Measurements from ENCODE around the gene DISC1.

DNA sequence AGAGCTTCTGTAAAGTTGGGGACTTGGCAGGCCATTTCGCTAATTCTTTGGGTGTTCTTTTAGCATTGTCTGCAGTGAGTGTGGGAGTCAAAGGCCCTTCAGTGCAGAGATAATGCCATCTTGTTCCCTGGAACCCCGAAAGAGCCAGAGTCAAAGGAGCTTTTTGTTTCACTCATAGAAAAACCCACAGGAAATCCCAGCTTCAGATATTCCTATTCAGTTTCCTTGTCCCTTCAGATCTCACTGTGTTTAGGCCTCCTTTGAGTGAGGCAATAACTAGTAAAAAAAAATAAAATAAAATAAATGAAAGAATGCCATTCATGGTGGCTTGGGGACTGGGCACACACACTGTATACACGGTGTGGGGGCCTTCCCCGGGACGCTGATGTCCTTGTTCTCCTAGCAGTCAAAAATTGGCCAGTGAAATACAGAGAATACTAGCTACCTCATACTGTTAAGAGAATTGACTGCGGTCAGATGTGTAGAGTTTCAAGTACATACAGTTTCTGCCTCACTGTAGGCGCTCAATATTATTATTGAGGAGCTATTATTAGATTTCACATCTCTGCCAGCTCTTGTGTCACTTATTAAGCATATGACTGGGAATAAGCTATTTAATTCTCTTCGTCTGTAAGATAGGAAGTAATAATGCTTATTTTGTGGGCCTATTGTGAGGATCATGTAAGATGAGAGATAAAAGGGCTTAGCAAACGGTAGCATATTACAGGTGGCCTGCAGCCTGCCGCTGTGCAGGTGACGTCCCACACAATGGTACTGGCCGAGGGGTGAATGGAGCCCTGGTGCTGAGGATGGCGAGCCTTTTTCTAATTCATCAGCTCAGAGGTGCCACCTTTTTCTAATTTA is 16.7 kb downstream of the DISC1 start:
- TF ChIP-seq POLR2AphosphoS5 (IDR thresholded peaks at IDR 0.05) = no peak
- TF ChIP-seq CTCF (IDR thresholded peaks at IDR 0.05; ENCODE audit: poor library complexity, severe bottlenecking) = no peak
- TF ChIP-seq, protein P1, sequence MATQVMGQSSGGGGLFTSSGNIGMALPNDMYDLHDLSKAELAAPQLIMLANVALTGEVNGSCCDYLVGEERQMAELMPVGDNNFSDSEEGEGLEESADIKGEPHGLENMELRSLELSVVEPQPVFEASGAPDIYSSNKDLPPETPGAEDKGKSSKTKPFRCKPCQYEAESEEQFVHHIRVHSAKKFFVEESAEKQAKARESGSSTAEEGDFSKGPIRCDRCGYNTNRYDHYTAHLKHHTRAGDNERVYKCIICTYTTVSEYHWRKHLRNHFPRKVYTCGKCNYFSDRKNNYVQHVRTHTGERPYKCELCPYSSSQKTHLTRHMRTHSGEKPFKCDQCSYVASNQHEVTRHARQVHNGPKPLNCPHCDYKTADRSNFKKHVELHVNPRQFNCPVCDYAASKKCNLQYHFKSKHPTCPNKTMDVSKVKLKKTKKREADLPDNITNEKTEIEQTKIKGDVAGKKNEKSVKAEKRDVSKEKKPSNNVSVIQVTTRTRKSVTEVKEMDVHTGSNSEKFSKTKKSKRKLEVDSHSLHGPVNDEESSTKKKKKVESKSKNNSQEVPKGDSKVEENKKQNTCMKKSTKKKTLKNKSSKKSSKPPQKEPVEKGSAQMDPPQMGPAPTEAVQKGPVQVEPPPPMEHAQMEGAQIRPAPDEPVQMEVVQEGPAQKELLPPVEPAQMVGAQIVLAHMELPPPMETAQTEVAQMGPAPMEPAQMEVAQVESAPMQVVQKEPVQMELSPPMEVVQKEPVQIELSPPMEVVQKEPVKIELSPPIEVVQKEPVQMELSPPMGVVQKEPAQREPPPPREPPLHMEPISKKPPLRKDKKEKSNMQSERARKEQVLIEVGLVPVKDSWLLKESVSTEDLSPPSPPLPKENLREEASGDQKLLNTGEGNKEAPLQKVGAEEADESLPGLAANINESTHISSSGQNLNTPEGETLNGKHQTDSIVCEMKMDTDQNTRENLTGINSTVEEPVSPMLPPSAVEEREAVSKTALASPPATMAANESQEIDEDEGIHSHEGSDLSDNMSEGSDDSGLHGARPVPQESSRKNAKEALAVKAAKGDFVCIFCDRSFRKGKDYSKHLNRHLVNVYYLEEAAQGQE (IDR thresholded peaks at IDR 0.05; ENCODE audit: borderline replicate concordance) = no peak
- no peak for TF ChIP-seq EZH2 (IDR thresholded peaks at IDR 0.05; ENCODE audit: borderline replicate concordance, insufficient read depth, low read length, poor library complexity, severe bottlenecking)
- no peak for TF ChIP-seq SMC3 (conservative IDR thresholded peaks at IDR 0.05; ENCODE audit: poor library complexity)
- TF ChIP-seq TAF1 (IDR thresholded peaks at IDR 0.05; ENCODE audit: low read depth) = no peak

All from neural cell (in vitro differentiated cells).